ENCODE data around the gene ARL2.
A peak's percentile ranks its signal among the peaks of the same experiment; 100 is the strongest.

Gene ARL2

DNA sequence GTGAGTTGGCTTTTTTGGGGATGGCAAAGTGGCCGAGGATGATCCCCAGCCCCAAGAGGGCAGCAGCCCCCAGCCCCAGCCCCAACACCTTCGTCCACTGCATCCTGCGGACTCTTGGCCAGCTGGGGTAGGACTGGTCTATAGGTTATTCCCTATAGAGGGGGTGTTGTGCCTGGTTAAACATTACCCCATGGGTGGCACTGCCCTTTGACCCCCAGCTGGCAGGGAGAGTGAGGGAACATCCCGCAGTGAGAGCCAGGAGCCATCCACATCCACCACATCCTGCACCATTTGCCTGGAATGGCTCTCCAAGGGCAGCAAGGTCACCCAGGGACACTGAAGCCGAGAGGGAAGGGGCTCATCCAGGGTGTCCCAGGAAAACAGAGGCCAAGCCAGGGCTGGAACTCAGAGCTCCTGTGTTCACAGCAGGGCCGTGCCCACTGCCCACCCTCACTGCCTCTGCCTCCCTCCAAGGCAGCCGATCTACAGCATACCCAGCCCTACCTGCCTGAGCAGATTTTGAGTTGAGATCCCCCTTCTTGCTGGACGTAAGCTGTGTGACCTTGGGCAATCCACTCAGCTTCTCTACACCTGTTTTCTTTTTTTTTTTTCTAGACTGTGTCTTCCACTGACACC lies 44.6 kb downstream of the ARL2 start, which contains the start of gene NAALADL1:
NAALADL1 (minus strand) TSS at position 135 of the 636 bp plus-strand sequence; CDS start at position 103, 32 bp downstream.
- WGBS (ENCODE audit: extremely low coverage, insufficient coverage, low lambda C conversion rate): no CpG with 5 or more reads among the region's 8 CpGs
- Histone ChIP-seq H4K5ac (ENCODE audit: low read length) (no peak within 1 kb of the TSS), H3K4me3 (ENCODE audit: low read length) (no peak within 1 kb of the TSS), H3K23ac (ENCODE audit: low read length) (no peak within 1 kb of the TSS), H3K4ac (ENCODE audit: low read depth, low read length) (no peak within 1 kb of the TSS), H3K4me1 (ENCODE audit: control insufficient read depth, low read depth, low read length) (no peaks in the 10 kb centered on the region), H3K79me2 (ENCODE audit: control insufficient read depth, insufficient read depth, low read length) (no peaks in the 10 kb centered on the region), H2BK5ac (ENCODE audit: low read length) (no peak within 1 kb of the TSS), H2BK15ac (replicated peaks; ENCODE audit: low read depth) (no peak within 1 kb of the TSS), H2BK120ac (ENCODE audit: low read depth, low read length) (no peak within 1 kb of the TSS), H3K27ac (ENCODE audit: low read depth, low read length) (no peak within 1 kb of the TSS), H3K56ac (ENCODE audit: low read length) (no peak within 1 kb of the TSS), H3K4me2 (ENCODE audit: low read length) (no peak within 1 kb of the TSS), H4K8ac (ENCODE audit: low read depth, low read length) (no peak within 1 kb of the TSS), H3K9ac (ENCODE audit: low read length) (no peak within 1 kb of the TSS), H3K18ac (ENCODE audit: low read length) (no peak within 1 kb of the TSS), H3K27me3 (ENCODE audit: insufficient read depth, low read length, poor library complexity) (no peaks in the 10 kb centered on the region), H3K79me1 (ENCODE audit: low read length) (no peaks in the 10 kb centered on the region), H3K36me3 (ENCODE audit: control insufficient read depth, insufficient read depth, low read length) (no peaks in the 10 kb centered on the region), H2AK5ac (ENCODE audit: low read length) (no peak within 1 kb of the TSS)
- DNase-seq: no peak

DNA sequence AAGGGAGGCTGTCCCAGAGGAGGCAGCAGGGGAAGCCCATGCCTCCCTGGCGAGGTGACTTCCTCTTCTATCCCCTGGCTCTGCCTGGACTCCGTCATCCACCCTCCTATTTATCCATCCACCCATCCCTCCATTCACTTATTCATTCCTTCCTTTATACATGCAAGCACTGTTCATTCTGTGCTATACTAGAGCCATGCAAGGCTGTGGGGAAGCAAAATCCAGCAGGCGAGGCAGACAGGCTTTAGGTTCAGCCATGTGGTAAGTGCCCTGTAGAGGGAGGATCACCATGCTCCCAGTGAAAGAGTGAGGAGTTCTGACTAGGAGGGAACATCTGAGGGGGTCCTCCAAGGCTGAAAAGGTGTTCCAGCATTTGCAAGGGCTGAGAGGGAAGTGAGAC lies 45.6 kb downstream of the ARL2 start:
- Histone ChIP-seq H2BK120ac (ENCODE audit: low read depth, low read length) (no peak overlapping the region), H3K27me3 (ENCODE audit: insufficient read depth, low read length, poor library complexity) (no peaks in the 10 kb centered on the region), H4K5ac (ENCODE audit: low read length) (no peak overlapping the region), H3K56ac (ENCODE audit: low read length) (no peak overlapping the region), H2AK5ac (ENCODE audit: low read length) (no peak overlapping the region), H2BK5ac (ENCODE audit: low read length) (no peak overlapping the region), H3K27ac (ENCODE audit: low read depth, low read length) (no peak overlapping the region), H3K4me2 (ENCODE audit: low read length) (no peak overlapping the region), H3K79me2 (ENCODE audit: control insufficient read depth, insufficient read depth, low read length) (no peaks in the 10 kb centered on the region), H3K4me3 (ENCODE audit: low read length) (no peak overlapping the region), H4K8ac (ENCODE audit: low read depth, low read length) (no peak overlapping the region), H2BK15ac (replicated peaks; ENCODE audit: low read depth) (no peak overlapping the region), H3K4ac (ENCODE audit: low read depth, low read length) (no peak overlapping the region), H3K4me1 (ENCODE audit: control insufficient read depth, low read depth, low read length) (no peaks in the 10 kb centered on the region), H3K9ac (ENCODE audit: low read length) (no peak overlapping the region), H3K36me3 (ENCODE audit: control insufficient read depth, insufficient read depth, low read length) (no peaks in the 10 kb centered on the region), H3K18ac (ENCODE audit: low read length) (no peak overlapping the region), H3K79me1 (ENCODE audit: low read length) (no peaks in the 10 kb centered on the region), H3K23ac (ENCODE audit: low read length) (no peak overlapping the region)
- no CpG with 5 or more reads among the region's 3 CpGs for WGBS (ENCODE audit: extremely low coverage, insufficient coverage, low lambda C conversion rate)
- no peak for DNase-seq

DNA sequence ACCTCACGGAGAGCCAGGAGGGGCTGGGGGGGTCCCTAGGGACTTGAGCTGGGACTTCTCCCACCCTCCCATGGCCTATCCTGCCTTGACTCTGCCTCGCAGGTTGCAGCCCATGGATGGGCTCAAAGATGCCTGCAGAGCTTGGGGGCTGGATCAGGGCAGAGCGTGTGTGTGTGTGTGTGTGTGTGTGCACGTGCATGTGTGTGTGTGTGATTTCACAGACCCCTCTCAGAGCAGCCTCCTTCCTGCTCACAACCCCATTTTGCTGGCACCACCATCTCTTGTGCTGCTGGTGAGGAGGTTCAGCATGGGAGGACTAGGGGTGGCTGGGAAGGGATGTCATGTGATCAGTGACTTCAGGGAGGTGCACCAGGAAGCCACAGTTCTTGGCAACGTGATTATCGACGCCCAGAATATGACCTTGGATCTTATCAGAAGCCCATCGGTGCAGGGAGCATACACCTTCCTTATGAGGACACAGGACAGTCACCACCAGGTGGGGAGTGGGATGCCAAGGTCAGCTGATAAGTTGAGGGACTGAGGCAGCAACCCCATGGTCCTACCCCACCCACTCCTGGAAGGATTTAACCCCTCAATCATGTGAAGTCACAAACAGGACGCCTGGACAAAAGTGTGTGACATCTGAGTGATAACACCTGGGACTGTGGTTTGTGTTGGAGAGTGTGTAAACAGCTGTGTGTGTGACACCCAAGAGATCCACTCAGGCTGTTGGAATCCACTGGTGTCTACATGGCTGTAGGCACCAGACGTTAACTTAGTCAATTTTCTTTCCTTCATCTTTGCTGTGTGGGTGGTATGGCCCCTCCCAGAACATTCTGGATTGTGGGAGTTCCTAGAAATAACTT lies 46.2 kb downstream of the ARL2 start:
- Histone ChIP-seq H2BK120ac (ENCODE audit: low read depth, low read length) (no peak overlapping the region), H3K27ac (ENCODE audit: low read depth, low read length) (no peak overlapping the region), H3K79me1 (ENCODE audit: low read length) (no peaks in the 10 kb centered on the region), H3K4ac (ENCODE audit: low read depth, low read length) (no peak overlapping the region), H3K79me2 (ENCODE audit: control insufficient read depth, insufficient read depth, low read length) (no peaks in the 10 kb centered on the region), H3K9ac (ENCODE audit: low read length) (no peak overlapping the region), H3K56ac (ENCODE audit: low read length) (no peak overlapping the region), H2BK5ac (ENCODE audit: low read length) (no peak overlapping the region), H3K4me2 (ENCODE audit: low read length) (no peak overlapping the region), H2AK5ac (ENCODE audit: low read length) (no peak overlapping the region), H3K4me1 (ENCODE audit: control insufficient read depth, low read depth, low read length) (no peaks in the 10 kb centered on the region), H3K27me3 (ENCODE audit: insufficient read depth, low read length, poor library complexity) (no peaks in the 10 kb centered on the region), H4K8ac (ENCODE audit: low read depth, low read length) (no peak overlapping the region), H3K36me3 (ENCODE audit: control insufficient read depth, insufficient read depth, low read length) (no peaks in the 10 kb centered on the region), H2BK15ac (replicated peaks; ENCODE audit: low read depth) (no peak overlapping the region), H3K4me3 (ENCODE audit: low read length) (no peak overlapping the region), H3K18ac (ENCODE audit: low read length) (no peak overlapping the region), H3K23ac (ENCODE audit: low read length) (no peak overlapping the region), H4K5ac (ENCODE audit: low read length) (no peak overlapping the region)
- DNase-seq: no peak
- no CpG with 5 or more reads among the region's 10 CpGs for WGBS (ENCODE audit: extremely low coverage, insufficient coverage, low lambda C conversion rate)

DNA sequence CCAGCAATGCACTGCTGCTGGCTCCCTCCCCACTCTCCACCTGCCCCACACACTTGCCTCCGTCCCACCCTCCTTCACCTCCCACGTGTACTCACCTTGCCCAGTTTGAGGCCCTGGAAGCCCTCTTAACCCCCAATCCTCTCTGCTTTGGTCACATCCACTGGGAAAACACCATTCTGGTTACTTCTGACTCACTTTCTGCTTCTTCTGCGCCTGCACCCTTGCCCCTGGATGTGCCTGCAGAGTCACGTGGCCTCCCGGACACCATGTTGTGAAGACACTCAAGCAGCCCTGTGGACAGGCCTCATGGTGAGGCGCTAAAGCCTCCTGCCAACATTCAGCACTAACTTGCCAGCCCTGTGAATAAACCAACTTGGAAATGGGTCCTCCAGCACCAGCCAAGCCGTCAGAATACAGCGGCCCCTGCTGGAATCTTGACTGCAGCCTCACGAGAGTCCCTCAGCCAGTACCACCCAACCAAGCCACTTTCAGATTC lies 47.0 kb downstream of the ARL2 start:
- H2BK120ac ChIP-seq (ENCODE audit: low read depth, low read length): no peak overlapping the region
- no peaks in the 10 kb centered on the region for H3K4me1 ChIP-seq (ENCODE audit: control insufficient read depth, low read depth, low read length)
- no peak overlapping the region for H2BK5ac ChIP-seq (ENCODE audit: low read length)
- H3K4me3 ChIP-seq (ENCODE audit: low read length): no peak overlapping the region
- no peak overlapping the region for H3K9ac ChIP-seq (ENCODE audit: low read length)
- H3K23ac ChIP-seq (ENCODE audit: low read length): no peak overlapping the region
- no peak overlapping the region for H4K5ac ChIP-seq (ENCODE audit: low read length)
- H3K4ac ChIP-seq (ENCODE audit: low read depth, low read length): no peak overlapping the region
- peak; percentile 63 for DNase-seq
- no CpG with 5 or more reads among the region's 9 CpGs for WGBS (ENCODE audit: extremely low coverage, insufficient coverage, low lambda C conversion rate)
- no peak overlapping the region for H2BK15ac ChIP-seq (replicated peaks; ENCODE audit: low read depth)
- no peak overlapping the region for H3K18ac ChIP-seq (ENCODE audit: low read length)
- no peak overlapping the region for H3K27ac ChIP-seq (ENCODE audit: low read depth, low read length)
- H4K8ac ChIP-seq (ENCODE audit: low read depth, low read length): no peak overlapping the region
- no peak overlapping the region for H3K56ac ChIP-seq (ENCODE audit: low read length)
- H3K36me3 ChIP-seq (ENCODE audit: control insufficient read depth, insufficient read depth, low read length): no peaks in the 10 kb centered on the region
- no peak overlapping the region for H3K4me2 ChIP-seq (ENCODE audit: low read length)
- H3K79me2 ChIP-seq (ENCODE audit: control insufficient read depth, insufficient read depth, low read length): no peaks in the 10 kb centered on the region
- no peaks in the 10 kb centered on the region for H3K79me1 ChIP-seq (ENCODE audit: low read length)
- H2AK5ac ChIP-seq (ENCODE audit: low read length): no peak overlapping the region
- no peaks in the 10 kb centered on the region for H3K27me3 ChIP-seq (ENCODE audit: insufficient read depth, low read length, poor library complexity)

DNA sequence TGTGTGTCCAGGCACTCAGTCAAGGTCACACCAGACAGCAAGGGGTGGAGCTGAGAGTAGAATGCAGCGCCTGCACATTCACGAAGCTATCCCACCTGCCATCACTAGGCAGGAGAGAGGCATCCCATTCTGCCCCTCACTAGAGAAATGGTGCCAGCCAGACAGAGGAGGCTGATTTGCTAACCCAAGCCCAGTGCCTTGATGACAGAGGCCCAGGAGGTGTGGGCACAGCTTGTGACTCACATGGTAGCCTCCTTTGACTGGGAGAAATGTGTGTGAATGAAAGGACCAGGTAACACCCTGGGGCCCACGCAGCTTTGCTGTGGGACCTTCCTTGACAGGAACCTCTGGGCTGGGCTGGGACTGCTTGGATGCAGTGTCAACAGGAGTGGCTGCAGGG lies 49.6 kb downstream of the ARL2 start:
- Histone ChIP-seq H3K18ac (ENCODE audit: low read length) (no peak overlapping the region), H2BK15ac (replicated peaks; ENCODE audit: low read depth) (no peak overlapping the region), H3K4me1 (ENCODE audit: control insufficient read depth, low read depth, low read length) (no peaks in the 10 kb centered on the region), H3K36me3 (ENCODE audit: control insufficient read depth, insufficient read depth, low read length) (no peaks in the 10 kb centered on the region), H2AK5ac (ENCODE audit: low read length) (no peak overlapping the region), H3K56ac (ENCODE audit: low read length) (no peak overlapping the region), H2BK120ac (ENCODE audit: low read depth, low read length) (no peak overlapping the region), H4K5ac (ENCODE audit: low read length) (no peak overlapping the region), H3K9ac (ENCODE audit: low read length) (no peak overlapping the region), H3K4me3 (ENCODE audit: low read length) (no peak overlapping the region), H3K79me2 (ENCODE audit: control insufficient read depth, insufficient read depth, low read length) (no peaks in the 10 kb centered on the region), H3K4me2 (ENCODE audit: low read length) (no peak overlapping the region), H3K4ac (ENCODE audit: low read depth, low read length) (no peak overlapping the region), H3K79me1 (ENCODE audit: low read length) (no peaks in the 10 kb centered on the region), H2BK5ac (ENCODE audit: low read length) (no peak overlapping the region), H3K23ac (ENCODE audit: low read length) (no peak overlapping the region), H3K27ac (ENCODE audit: low read depth, low read length) (no peak overlapping the region), H4K8ac (ENCODE audit: low read depth, low read length) (no peak overlapping the region), H3K27me3 (ENCODE audit: insufficient read depth, low read length, poor library complexity) (no peaks in the 10 kb centered on the region)
- DNase-seq: no peak
- no CpG with 5 or more reads among the region's 3 CpGs for WGBS (ENCODE audit: extremely low coverage, insufficient coverage, low lambda C conversion rate)

Data from mesendoderm (in vitro differentiated cells).